ENCODE data around the gene PANX3. TPM values are rescaled to one million over a fixed set of nuclear protein-coding genes. Genes with fewer than 3 reads are reported as not detected.

PANX3 gene
- total RNA-seq, 2 experiments from 2014 or later: not detected

DNA sequence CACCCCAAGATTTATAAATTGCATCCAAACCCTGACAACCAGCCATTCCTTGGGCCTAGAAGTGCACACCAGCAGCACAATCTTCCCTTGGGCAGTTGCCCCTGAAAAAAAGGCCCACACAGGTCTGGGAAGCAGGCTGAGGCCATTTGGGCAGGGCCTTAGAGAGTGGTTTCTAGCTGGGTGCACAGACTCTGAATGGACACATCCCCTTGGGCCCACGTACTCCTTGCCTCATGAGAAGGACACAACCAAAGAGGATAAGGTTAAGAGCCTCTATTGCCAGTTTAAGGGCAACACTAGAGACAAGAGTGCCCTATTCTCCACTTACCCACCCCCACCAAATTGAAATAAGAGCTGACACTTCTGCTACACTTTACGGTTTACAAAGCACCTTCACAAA lies 933 bp upstream of the PANX3 start:
- H3K27ac Mint-ChIP-seq: no peak overlapping the region
- H3K4me3 Mint-ChIP-seq: no peak overlapping the region
- H3K9me3 Mint-ChIP-seq: no peaks in the 10 kb centered on the region
- ChIA-PET POLR2A (interaction anchor here (1.1 kb wide), 1 partner anchor 13 kb away, joined by 3 read pairs; the partner anchor contains the start of gene TBRG1), CTCF (interaction anchor here (1.3 to 1.9 kb wide), 2 partner anchors 9 to 208 kb away, joined by 4 to 5 read pairs; no protein-coding TSS in a partner anchor)
- ATAC-seq (no peak), DNase-seq (no peak)
- intact Hi-C loops (cut with micrococcal nuclease): no loop called here
- no peaks in the 10 kb centered on the region for H3K36me3 Mint-ChIP-seq (ENCODE audit: low read depth)
- H3K27me3 Mint-ChIP-seq: no peaks in the 10 kb centered on the region
- TF ChIP-seq, protein P1, sequence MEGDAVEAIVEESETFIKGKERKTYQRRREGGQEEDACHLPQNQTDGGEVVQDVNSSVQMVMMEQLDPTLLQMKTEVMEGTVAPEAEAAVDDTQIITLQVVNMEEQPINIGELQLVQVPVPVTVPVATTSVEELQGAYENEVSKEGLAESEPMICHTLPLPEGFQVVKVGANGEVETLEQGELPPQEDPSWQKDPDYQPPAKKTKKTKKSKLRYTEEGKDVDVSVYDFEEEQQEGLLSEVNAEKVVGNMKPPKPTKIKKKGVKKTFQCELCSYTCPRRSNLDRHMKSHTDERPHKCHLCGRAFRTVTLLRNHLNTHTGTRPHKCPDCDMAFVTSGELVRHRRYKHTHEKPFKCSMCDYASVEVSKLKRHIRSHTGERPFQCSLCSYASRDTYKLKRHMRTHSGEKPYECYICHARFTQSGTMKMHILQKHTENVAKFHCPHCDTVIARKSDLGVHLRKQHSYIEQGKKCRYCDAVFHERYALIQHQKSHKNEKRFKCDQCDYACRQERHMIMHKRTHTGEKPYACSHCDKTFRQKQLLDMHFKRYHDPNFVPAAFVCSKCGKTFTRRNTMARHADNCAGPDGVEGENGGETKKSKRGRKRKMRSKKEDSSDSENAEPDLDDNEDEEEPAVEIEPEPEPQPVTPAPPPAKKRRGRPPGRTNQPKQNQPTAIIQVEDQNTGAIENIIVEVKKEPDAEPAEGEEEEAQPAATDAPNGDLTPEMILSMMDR (IDR thresholded peaks at IDR 0.05): no peak
- peaks cover 10% of the 10 kb centered on the region for H3K4me1 Mint-ChIP-seq (ENCODE audit: low read depth)

DNA sequence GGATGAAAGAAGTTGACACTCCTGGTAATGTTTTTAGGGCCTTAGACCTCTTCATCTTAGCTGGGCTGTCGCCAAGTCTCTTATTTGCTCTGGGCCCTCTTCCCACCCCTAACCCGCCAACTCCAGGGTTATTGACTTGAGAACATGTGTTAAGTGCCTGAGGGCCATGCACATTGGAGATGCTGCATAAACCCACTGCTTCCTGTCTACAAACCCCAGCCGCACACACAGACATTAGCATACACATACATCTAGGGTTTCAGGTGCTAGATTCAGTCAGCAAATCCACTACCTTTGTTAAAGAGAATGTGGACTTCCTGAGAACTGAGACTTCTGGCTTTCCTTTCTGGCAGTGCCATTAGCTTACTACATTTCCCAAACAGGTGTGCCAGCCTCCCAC lies 817 bp downstream of the PANX3 start:
- H3K36me3 Mint-ChIP-seq (ENCODE audit: low read depth): no peaks in the 10 kb centered on the region
- no peaks in the 10 kb centered on the region for H3K9me3 Mint-ChIP-seq
- H3K4me3 Mint-ChIP-seq: no peak overlapping the region
- H3K27ac Mint-ChIP-seq: peak overlapping the region; percentile 24
- peak; percentile 60 for DNase-seq
- ChIA-PET CTCF (interaction anchor here (1.3 to 1.9 kb wide), 2 partner anchors 11 to 27 kb away, joined by 3 to 5 read pairs; no protein-coding TSS in a partner anchor), POLR2A (interaction anchor here (1.5 kb wide), 1 partner anchor 10 kb away, joined by 4 read pairs; the partner anchor contains the start of gene TBRG1)
- ATAC-seq: peak; percentile 94
- TF ChIP-seq, protein P1 (IDR thresholded peaks at IDR 0.05): no peak
- H3K27me3 Mint-ChIP-seq: no peaks in the 10 kb centered on the region
- H3K4me1 Mint-ChIP-seq (ENCODE audit: low read depth): peaks cover 10% of the 10 kb centered on the region
- intact Hi-C loops (cut with micrococcal nuclease): no loop called here

DNA sequence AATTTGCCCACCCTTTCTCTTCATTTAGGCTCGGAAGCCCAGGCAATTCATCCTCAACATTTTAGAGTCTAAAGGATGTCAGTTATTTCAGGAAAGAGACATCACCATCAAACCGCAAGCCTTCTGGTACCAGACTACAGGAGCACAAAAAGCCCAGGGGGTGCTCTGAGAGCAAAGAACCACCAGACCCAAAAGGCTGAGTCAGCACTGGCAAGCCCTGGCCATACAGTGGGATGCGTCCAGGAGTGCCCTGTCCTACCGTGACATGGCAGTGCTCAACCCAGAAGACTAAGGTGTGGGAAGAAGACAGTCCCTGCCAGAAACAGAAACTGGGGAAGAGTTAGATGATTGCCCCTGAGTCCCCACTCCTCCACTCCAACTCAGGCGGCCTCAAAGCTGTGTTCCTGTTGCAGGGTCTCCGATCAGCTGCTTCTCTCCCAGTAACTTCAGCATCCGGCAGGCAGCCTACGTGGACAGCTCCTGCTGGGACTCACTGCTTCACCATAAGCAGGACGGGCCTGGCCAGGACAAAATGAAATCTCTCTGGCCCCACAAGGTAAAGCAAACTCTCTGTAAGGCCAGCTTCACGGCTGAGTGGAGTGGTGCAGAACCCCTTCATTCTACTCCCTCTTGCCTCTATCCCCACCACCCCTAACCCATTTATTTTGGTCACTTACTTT lies 1.5 kb downstream of the PANX3 start:
- peak overlapping the region; percentile 24 for H3K27ac Mint-ChIP-seq
- H3K27me3 Mint-ChIP-seq: peaks cover 4% of the 10 kb centered on the region
- CTCF ChIA-PET: no interaction called here
- POLR2A ChIA-PET: interaction anchor here (1.5 kb wide), 1 partner anchor 10 kb away, joined by 4 read pairs; the partner anchor contains the start of gene TBRG1
- no peaks in the 10 kb centered on the region for H3K36me3 Mint-ChIP-seq (ENCODE audit: low read depth)
- TF ChIP-seq, protein P1 (IDR thresholded peaks at IDR 0.05): no peak
- DNase-seq (no peak), ATAC-seq (no peak)
- no peak overlapping the region for H3K4me3 Mint-ChIP-seq
- no peaks in the 10 kb centered on the region for H3K9me3 Mint-ChIP-seq
- intact Hi-C loops (cut with micrococcal nuclease): no loop called here
- peaks cover 10% of the 10 kb centered on the region for H3K4me1 Mint-ChIP-seq (ENCODE audit: low read depth)

DNA sequence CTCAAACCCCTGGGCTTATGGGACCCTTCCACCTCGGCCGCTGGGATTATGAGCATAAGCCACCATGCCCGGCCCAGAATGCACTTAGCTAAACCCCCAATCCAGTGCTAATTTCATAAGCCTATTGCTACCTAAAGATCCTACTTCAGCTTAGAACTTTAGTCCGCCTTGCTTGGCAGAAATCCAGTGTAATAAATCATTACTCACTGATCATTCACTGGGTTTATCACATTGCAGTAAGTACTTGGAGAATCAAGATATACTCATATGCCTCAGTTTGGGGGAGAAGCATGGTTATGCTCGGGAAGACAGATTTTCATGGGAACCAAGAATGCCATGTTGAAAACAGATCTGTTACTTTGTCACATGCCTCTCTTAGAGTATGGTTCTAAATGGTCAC lies 7.6 kb downstream of the PANX3 start:
- Mint-ChIP-seq H3K9me3 (no peaks in the 10 kb centered on the region), H3K36me3 (ENCODE audit: low read depth) (no peaks in the 10 kb centered on the region), H3K27me3 (peaks cover 10% of the 10 kb centered on the region), H3K4me1 (ENCODE audit: low read depth) (peaks cover 5% of the 10 kb centered on the region), H3K4me3 (no peak overlapping the region), H3K27ac (no peak overlapping the region)
- no peak for DNase-seq
- TF ChIP-seq, protein P1 (IDR thresholded peaks at IDR 0.05): no peak
- POLR2A ChIA-PET: interaction anchor here (0.9 kb wide), 1 partner anchor 51 kb away, joined by 4 read pairs; no protein-coding TSS in a partner anchor
- no peak for ATAC-seq
- intact Hi-C loops (cut with micrococcal nuclease): no loop called here
- CTCF ChIA-PET: interaction anchor here (1.2 to 1.8 kb wide), 3 partner anchors 12 to 25 kb away, joined by 3 to 4 read pairs (median 3); no protein-coding TSS in a partner anchor
